OCI-LY7 (cell line): Measurements from ENCODE around the gene BLTP3A. TPM values are rescaled to one million over a fixed set of nuclear protein-coding genes. Genes with fewer than 3 reads are reported as not detected.
"Not testable (repeated sequence)": the region's sequence is repeated elsewhere in the genome, so short reads cannot be mapped to it uniquely, and the experiment has no call there.

Source experiments
- BruUV-seq: library from RNA; stranded (reverse); fragments of 400-500 nt; replicated peaks from 2 replicates; lab custom pipeline; 2021; lab: Mats Ljungman, UMichigan
- CTCF ChIA-PET: fragments of 300-600 bp; sonication (Branson Sonifier 250); formaldehyde crosslinking; loops from one replicate; lab custom pipeline; 2022; ENCODE audit warnings: antibody characterized with exemption; ENCODE audit not compliant: unreplicated experiment; lab: Charles Lee
- POLR2A ChIA-PET: fragments of 300-600 bp; sonication (Branson Sonifier 250); formaldehyde crosslinking; loops from one replicate; lab custom pipeline; 2022; ENCODE audit warnings: antibody characterized with exemption; lab: Charles Lee
- DNase-seq: peaks from one replicate; pipeline ENCODE4 v3.0.0-alpha.2; 2015; ENCODE audit warnings: low spot score
- H2AFZ ChIP-seq: fragments of 200-600 bp; sonication (generic), shearing (Covaris generic); 2 replicates; pipeline ENCODE4 v1.6.1; 2014; ENCODE audit warnings: mild to moderate bottlenecking, antibody characterized with exemption, low read length, moderate library complexity
- H3K27ac ChIP-seq: fragments of 200-600 bp; sonication (generic); 2 replicates; pipeline ENCODE4 v1.5.1; 2014; ENCODE audit warnings: mixed run types, low read depth, mild to moderate bottlenecking, moderate library complexity, low read length, inconsistent platforms; ENCODE audit not compliant: poor library complexity, severe bottlenecking
- H3K36me3 ChIP-seq: fragments of 200-600 bp; sonication (generic); 2 replicates; pipeline ENCODE4 v1.6.1; 2014; ENCODE audit warnings: mild to moderate bottlenecking, antibody characterized with exemption, low read length, moderate library complexity, mixed read lengths; ENCODE audit not compliant: insufficient read depth
- H3K4me1 ChIP-seq: fragments of 200-600 bp; sonication (generic); 2 replicates; pipeline ENCODE4 v1.5.1; 2014; ENCODE audit warnings: mild to moderate bottlenecking, low read length; ENCODE audit not compliant: insufficient read depth, poor library complexity, severe bottlenecking
- H3K4me2 ChIP-seq: fragments of 200-600 bp; sonication (generic); 2 replicates; pipeline ENCODE4 v1.6.1; 2014; ENCODE audit warnings: mild to moderate bottlenecking, low read length
- H3K4me3 ChIP-seq: fragments of 200-600 bp; sonication (generic); 2 replicates; pipeline ENCODE4 v1.5.1; 2014; ENCODE audit warnings: mild to moderate bottlenecking, low read depth, low read length; ENCODE audit not compliant: poor library complexity, severe bottlenecking
- H3K79me2 ChIP-seq: fragments of 200-600 bp; sonication (generic); 2 replicates; pipeline ENCODE4 v1.6.1; 2016; ENCODE audit warnings: low read depth, mild to moderate bottlenecking, low read length, moderate library complexity, mixed read lengths; ENCODE audit not compliant: insufficient read depth
- H3K9me2 ChIP-seq: fragments of 200-600 bp; sonication (generic); 2 replicates; pipeline ENCODE4 v1.6.1; 2016; ENCODE audit warnings: mild to moderate bottlenecking, low read length, mixed read lengths; ENCODE audit not compliant: insufficient read depth
- H3K9me3 ChIP-seq: fragments of 200-600 bp; sonication (generic); 2 replicates; pipeline ENCODE4 v1.6.1; 2014; ENCODE audit warnings: mild to moderate bottlenecking, mixed run types, low read length, mixed read lengths
- H4K20me1 ChIP-seq: fragments of 200-600 bp; sonication (generic); 2 replicates; pipeline ENCODE4 v1.6.1; 2014; ENCODE audit warnings: mild to moderate bottlenecking, antibody characterized with exemption, low read length, moderate library complexity, mixed read lengths; ENCODE audit not compliant: insufficient read depth
- EZH2phosphoT487 ChIP-seq: fragments of 200-600 bp; sonication (generic); IDR thresholded peaks from 2 replicates; pipeline ENCODE4 v1.6.1; 2018; ENCODE audit warnings: low read depth, borderline replicate concordance, mild to moderate bottlenecking, mixed run types, antibody characterized with exemption, low read length, moderate library complexity, mixed read lengths
- intact Hi-C: fragments of 100-400 bp; cut with micrococcal nuclease; formaldehyde crosslinking; loops from one replicate; pipeline ENCODE4 v1.10.0; 2022; ENCODE audit not compliant: unreplicated experiment
- total RNA-seq, 2 experiments: library from RNA; depleted of rRNA in 1 of 2; stranded (reverse); fragments of >200 nt in 1 of 2; shearing (Covaris generic) in 1 of 2; gene quantifications; 2 replicates each; pipeline ENCODE4 v1.2.3, GENCODE V29; 2014 to 2022
- TF ChIP-seq, protein P1 (sequence below): fragments of 200-600 bp; sonication (generic); conservative IDR thresholded peaks from 2 replicates; pipeline ENCODE4 v1.5.1; 2014; ENCODE audit warnings: mild to moderate bottlenecking, antibody characterized with exemption, low read length, moderate library complexity, mixed read lengths

The BLTP3A gene
- total RNA-seq, 2 experiments from 2014 or later: 11.9 to 23.3 TPM

GRCh38 chr6:34743625-34744293 lies 48.1 kb upstream of the BLTP3A start:
- H3K79me2 ChIP-seq: no peaks in the 10 kb centered on the region
- H3K4me3 ChIP-seq: no peak overlapping the region
- no peaks in the 10 kb centered on the region for H3K36me3 ChIP-seq
- intact Hi-C loops: no loop called here
- CTCF ChIA-PET: no interaction called here
- no peak for TF ChIP-seq EZH2phosphoT487
- TF ChIP-seq, protein P1, sequence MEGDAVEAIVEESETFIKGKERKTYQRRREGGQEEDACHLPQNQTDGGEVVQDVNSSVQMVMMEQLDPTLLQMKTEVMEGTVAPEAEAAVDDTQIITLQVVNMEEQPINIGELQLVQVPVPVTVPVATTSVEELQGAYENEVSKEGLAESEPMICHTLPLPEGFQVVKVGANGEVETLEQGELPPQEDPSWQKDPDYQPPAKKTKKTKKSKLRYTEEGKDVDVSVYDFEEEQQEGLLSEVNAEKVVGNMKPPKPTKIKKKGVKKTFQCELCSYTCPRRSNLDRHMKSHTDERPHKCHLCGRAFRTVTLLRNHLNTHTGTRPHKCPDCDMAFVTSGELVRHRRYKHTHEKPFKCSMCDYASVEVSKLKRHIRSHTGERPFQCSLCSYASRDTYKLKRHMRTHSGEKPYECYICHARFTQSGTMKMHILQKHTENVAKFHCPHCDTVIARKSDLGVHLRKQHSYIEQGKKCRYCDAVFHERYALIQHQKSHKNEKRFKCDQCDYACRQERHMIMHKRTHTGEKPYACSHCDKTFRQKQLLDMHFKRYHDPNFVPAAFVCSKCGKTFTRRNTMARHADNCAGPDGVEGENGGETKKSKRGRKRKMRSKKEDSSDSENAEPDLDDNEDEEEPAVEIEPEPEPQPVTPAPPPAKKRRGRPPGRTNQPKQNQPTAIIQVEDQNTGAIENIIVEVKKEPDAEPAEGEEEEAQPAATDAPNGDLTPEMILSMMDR: no peak
- POLR2A ChIA-PET: interaction anchor here (0.6 kb wide), 1 partner anchor 50 kb away, joined by 3 read pairs; no protein-coding TSS in a partner anchor
- H3K9me3 ChIP-seq: no peaks in the 10 kb centered on the region
- H4K20me1 ChIP-seq: no peaks in the 10 kb centered on the region
- no TSS peak for BruUV-seq
- no peak overlapping the region for H2AFZ ChIP-seq
- no peak overlapping the region for H3K27ac ChIP-seq
- no peaks in the 10 kb centered on the region for H3K4me1 ChIP-seq
- H3K9me2 ChIP-seq: no peaks in the 10 kb centered on the region
- DNase-seq: no peak
- H3K4me2 ChIP-seq: no peak overlapping the region

- H4K20me1 ChIP-seq, H3K9me3 ChIP-seq, CTCF ChIA-PET, H3K36me3 ChIP-seq, POLR2A ChIA-PET, H3K4me3 ChIP-seq, H2AFZ ChIP-seq, H3K4me2 ChIP-seq, H3K27ac ChIP-seq, BruUV-seq, H3K9me2 ChIP-seq, H3K4me1 ChIP-seq, DNase-seq, intact Hi-C loops, H3K79me2 ChIP-seq: not testable (repeated sequence)
These were observed 47.6 kb upstream of the BLTP3A start for GRCh38 chr6:34744294-34744647.

GRCh38 chr6:34745277-34746103 lies 46.4 kb upstream of the BLTP3A start:
- POLR2A ChIA-PET: interaction anchor here (0.5 to 1.1 kb wide), 3 partner anchors 10 to 104 kb away, joined by 3 to 5 read pairs (median 3); no protein-coding TSS in a partner anchor
- no peaks in the 10 kb centered on the region for H3K4me1 ChIP-seq
- no peaks in the 10 kb centered on the region for H3K79me2 ChIP-seq
- no peak overlapping the region for H3K27ac ChIP-seq
- BruUV-seq: no TSS peak
- H3K9me2 ChIP-seq: no peaks in the 10 kb centered on the region
- no peak for DNase-seq
- H3K4me3 ChIP-seq: no peak overlapping the region
- TF ChIP-seq, protein P1: no peak
- TF ChIP-seq EZH2phosphoT487: no peak
- no peaks in the 10 kb centered on the region for H4K20me1 ChIP-seq
- intact Hi-C loops: no loop called here
- CTCF ChIA-PET: no interaction called here
- no peaks in the 10 kb centered on the region for H3K36me3 ChIP-seq
- H3K9me3 ChIP-seq: no peaks in the 10 kb centered on the region
- H2AFZ ChIP-seq: no peak overlapping the region
- H3K4me2 ChIP-seq: no peak overlapping the region
